C4-2B (cell line): Measurements from ENCODE around the gene ACER3.

Experiments used
- CTCF ChIP-seq: fragments of 450-650 bp; conservative IDR thresholded peaks from 2 replicates; pipeline ENCODE4 v1.5.1; 2017; ENCODE audit warnings: mild to moderate bottlenecking
- ZFX ChIP-seq: fragments of 450-650 bp; IDR thresholded peaks from 2 replicates; pipeline ENCODE4 v1.6.1; 2017

- TF ChIP-seq CTCF, result no peak
- no peak for TF ChIP-seq ZFX
Measured at GRCh38 chr11:77051511-77051910, 190.8 kb downstream of the ACER3 start.
